ENCODE measurements around the gene NEK8.

NEK8 gene
- 5.9 to 9.0 reads per million in 2 donors for total RNA-seq

- peak; percentile 90 to 98 (median 95) for DNase-seq
These were observed at the start of gene NEK8 for GRCh38 chr17:28728364-28729200. Gene NEK8 (plus strand): TSS chr17:28728788. CDS start chr17:28728814, 26 bp downstream.

GRCh38 chr17:28682655-28683054 is 45.9 kb upstream of the NEK8 start:
- no peak for DNase-seq

GRCh38 chr17:28684963-28685362 is 43.6 kb upstream of the NEK8 start:
- DNase-seq, result no peak

GRCh38 chr17:28685366-28685765 is 43.2 kb upstream of the NEK8 start:
- no peak for DNase-seq

GRCh38 chr17:28686296-28686695 is 42.3 kb upstream of the NEK8 start:
- DNase-seq, result no peak

GRCh38 chr17:28688481-28688880 is 40.1 kb upstream of the NEK8 start:
- DNase-seq, result no peak

GRCh38 chr17:28689011-28689410 is 39.6 kb upstream of the NEK8 start:
- DNase-seq, result no peak

- no peak for DNase-seq
These were observed 34.7 kb upstream of the NEK8 start for GRCh38 chr17:28693869-28694268.

- no peak for DNase-seq
These were observed 30.2 kb upstream of the NEK8 start for GRCh38 chr17:28698253-28698941.

- DNase-seq, result no peak
These were observed 28.3 kb upstream of the NEK8 start for GRCh38 chr17:28700278-28700677.

- DNase-seq, result no peak
These were observed 27.6 kb upstream of the NEK8 start for GRCh38 chr17:28700830-28701492.

GRCh38 chr17:28702026-28702751 is 26.4 kb upstream of the NEK8 start:
- no peak for DNase-seq

- no peak for DNase-seq
These were observed 25.8 kb upstream of the NEK8 start for GRCh38 chr17:28702752-28703150.

- no peak for DNase-seq
These were observed 24.9 kb upstream of the NEK8 start for GRCh38 chr17:28703552-28704218.

- DNase-seq, result no peak
These were observed 24.2 kb upstream of the NEK8 start for GRCh38 chr17:28704219-28704858.

- DNase-seq, result no peak
These were observed 23.4 kb upstream of the NEK8 start for GRCh38 chr17:28705074-28705659.

GRCh38 chr17:28705728-28706334 is 22.8 kb upstream of the NEK8 start:
- DNase-seq, result no peak

GRCh38 chr17:28706471-28707338 is 21.9 kb upstream of the NEK8 start:
- DNase-seq, result no peak

- DNase-seq, result no peak
These were observed 21.3 kb upstream of the NEK8 start for GRCh38 chr17:28707339-28707720.
